Uterus (tissue), 2 donors: ENCODE results near the gene OR9Q1.

Experiments used
- POLR2A ChIP-seq, 2 donors: fragments of 450-650 bp; IDR thresholded peaks; one replicate each; pipeline ENCODE4 v1.6.1; 2016; ENCODE audit warnings: antibody characterized with exemption in 2 of 2, mild to moderate bottlenecking in 1 of 2, moderate library complexity in 1 of 2
- TF ChIP-seq, protein P1 (sequence below), 4 experiments: fragments of 200-600 bp in 2 of 4; fragments of 450-650 bp in 2 of 4; sonication (generic) in 2 of 4; IDR thresholded peaks; one replicate each; pipeline ENCODE4 v1.5.1; 2016 to 2019; ENCODE audit warnings: antibody characterized with exemption in 4 of 4, mild to moderate bottlenecking in 2 of 4, moderate library complexity in 1 of 4

DNA sequence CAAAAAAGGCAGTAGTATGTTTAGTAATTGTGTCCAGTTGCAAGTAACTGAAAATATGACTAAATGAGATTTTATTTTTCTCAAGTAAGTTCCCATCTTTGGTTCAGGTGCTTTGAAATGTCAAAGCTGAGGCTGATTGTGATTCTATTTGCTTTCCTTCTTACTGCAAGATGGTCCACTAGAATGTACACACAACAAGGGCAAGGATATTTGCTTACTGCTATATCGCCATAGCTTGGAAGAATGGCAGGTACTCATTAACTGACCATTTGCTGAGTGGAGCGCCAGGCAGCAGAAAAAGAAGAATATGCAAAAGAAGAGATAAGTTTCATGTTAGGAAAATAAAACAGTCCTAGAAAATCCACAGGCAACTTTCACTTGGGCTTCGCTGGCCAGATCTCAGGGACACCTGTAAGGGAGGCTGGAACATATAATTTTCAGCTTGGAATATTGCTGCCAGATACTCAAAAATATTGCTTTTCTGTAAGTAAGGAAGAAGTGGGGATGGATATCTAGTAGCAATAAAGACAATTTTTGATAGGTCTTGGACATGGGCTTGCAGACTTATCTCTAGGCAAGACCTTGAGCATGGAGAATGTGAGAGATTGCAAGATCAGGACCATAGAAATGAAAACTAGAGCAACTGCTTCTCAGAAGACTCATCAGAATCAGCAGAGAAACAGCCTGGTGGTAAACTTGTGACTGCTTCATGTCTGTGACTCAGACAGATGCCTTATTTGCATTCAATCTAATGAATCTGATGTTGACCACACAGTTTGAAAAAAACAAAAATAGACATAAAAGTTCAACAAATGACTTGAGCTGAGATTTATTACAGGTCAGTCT, 44.8 kb upstream of the OR9Q1 start:
- TF ChIP-seq, protein P1, sequence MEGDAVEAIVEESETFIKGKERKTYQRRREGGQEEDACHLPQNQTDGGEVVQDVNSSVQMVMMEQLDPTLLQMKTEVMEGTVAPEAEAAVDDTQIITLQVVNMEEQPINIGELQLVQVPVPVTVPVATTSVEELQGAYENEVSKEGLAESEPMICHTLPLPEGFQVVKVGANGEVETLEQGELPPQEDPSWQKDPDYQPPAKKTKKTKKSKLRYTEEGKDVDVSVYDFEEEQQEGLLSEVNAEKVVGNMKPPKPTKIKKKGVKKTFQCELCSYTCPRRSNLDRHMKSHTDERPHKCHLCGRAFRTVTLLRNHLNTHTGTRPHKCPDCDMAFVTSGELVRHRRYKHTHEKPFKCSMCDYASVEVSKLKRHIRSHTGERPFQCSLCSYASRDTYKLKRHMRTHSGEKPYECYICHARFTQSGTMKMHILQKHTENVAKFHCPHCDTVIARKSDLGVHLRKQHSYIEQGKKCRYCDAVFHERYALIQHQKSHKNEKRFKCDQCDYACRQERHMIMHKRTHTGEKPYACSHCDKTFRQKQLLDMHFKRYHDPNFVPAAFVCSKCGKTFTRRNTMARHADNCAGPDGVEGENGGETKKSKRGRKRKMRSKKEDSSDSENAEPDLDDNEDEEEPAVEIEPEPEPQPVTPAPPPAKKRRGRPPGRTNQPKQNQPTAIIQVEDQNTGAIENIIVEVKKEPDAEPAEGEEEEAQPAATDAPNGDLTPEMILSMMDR (IDR thresholded peaks at IDR 0.05), result no peak
- TF ChIP-seq POLR2A (IDR thresholded peaks at IDR 0.05), result no peak
